ENCODE results near the gene ZIC4. TPM values are rescaled to one million over a fixed set of nuclear protein-coding genes. Genes with fewer than 3 reads are reported as not detected.

Gene ZIC4
- total and polyA plus RNA-seq, 2 of the 8 experiments (the other 6 are each of a cell fraction or from before 2014, with no cell fraction given): 0.03 to 0.13 TPM

DNA sequence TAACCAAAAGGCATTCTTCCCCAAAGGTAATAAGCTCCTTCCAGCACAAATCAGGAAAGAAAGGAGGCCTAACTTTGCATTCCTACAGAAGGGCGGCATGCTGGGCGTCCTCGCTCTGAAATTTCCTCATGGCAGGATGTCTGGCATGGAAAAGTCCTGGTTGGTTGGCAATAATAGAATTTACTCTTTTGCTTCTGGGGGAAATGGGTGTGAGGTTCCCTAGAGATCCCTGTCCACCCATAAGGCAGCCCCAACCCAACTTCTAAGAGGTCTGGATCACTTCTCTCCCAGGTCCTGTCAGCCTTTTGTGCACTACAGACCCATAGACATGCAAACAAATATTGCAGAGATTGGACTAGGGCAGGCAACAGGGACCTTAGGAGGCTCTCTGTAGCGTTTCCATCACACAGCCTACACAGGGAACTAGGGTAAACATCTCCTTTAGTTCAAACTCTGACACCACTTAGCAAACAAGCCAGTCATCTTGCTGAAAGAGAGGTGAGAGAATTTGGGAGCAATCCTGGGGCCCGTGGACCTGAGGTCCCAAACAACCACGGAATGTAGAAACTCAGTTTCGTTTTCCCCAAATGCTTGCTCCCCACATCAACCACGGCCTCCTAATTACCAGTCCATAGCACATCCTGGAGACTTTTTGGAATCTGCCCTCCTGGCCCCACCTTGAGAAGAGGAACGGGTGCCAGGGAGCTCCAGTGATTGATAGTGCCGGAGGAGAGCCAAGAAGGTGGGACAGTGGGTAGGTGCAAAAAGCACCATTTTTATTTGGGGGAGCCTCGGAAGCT lies 2.1 kb downstream of the ZIC4 start:
- 19% methylated on average over 11 of the region's 11 CpGs; no CpG with 5 or more reads in 1 of the 2 experiments for WGBS, 2 experiments (ENCODE audit: extremely low coverage in 1 of 2, insufficient coverage in 1 of 2, insufficient read length in 1 of 2, insufficient replicate concordance in 2 of 2, low coverage in 1 of 2, low lambda C conversion rate in 2 of 2, missing lambda C conversion rate in 1 of 2)
- no peak overlapping the region for H4K91ac ChIP-seq (replicated peaks; ENCODE audit: insufficient read length, low read length)
- no peak overlapping the region for H4K5ac ChIP-seq (ENCODE audit: insufficient read length, low read depth, low read length)
- CTCF ChIA-PET (ENCODE audit: partially characterized antibody): interaction anchor here (0.9 to 27.3 kb wide), 11 partner anchors 8 to 52 kb away, joined by 3 to 485 read pairs (median 7); no protein-coding TSS in a partner anchor
- peak overlapping the region in 2 of 4 experiments; percentile 26 to 40; a peak in 4 of 8 replicates for H3K4me3 ChIP-seq (ENCODE audit: extremely low read depth in 1 of 4, insufficient read depth in 2 of 4, low read depth in 3 of 4, low read length in 4 of 4)
- H3K18ac ChIP-seq (ENCODE audit: extremely low read depth, low read length): no peak overlapping the region; the same call in 1 of the 2 replicates
- H3K27me3 ChIP-seq (replicated peaks in 1 of 4; ENCODE audit: control insufficient read depth in 3 of 4, extremely low read depth in 1 of 4, insufficient read depth in 3 of 4, low read length in 3 of 4): peaks cover 46 to 87% (median 78%) of the 10 kb centered on the region in 4 experiments
- no peak overlapping the region for H2BK20ac ChIP-seq (ENCODE audit: low read length)
- no peak overlapping the region for H2AFZ ChIP-seq (ENCODE audit: low read length)
- no peaks in the 10 kb centered on the region for H3K79me1 ChIP-seq (ENCODE audit: low read depth, low read length)
- H3K23me2 ChIP-seq (ENCODE audit: low read depth, low read length): peaks cover 9% of the 10 kb centered on the region
- TF ChIP-seq RNF2 (IDR thresholded peaks at IDR 0.05; ENCODE audit: borderline replicate concordance, low read depth, low read length, missing control alignments, poor library complexity, severe bottlenecking) (peak; percentile 23), ZNF274 (IDR thresholded peaks at IDR 0.05; ENCODE audit: borderline replicate concordance, extremely low read depth, low read length) (no peak)
- no peak overlapping the region for H3K14ac ChIP-seq (ENCODE audit: insufficient read length)
- H3K27ac ChIP-seq (ENCODE audit: low read depth, low read length): no peak overlapping the region
- FAIRE-seq: no peak
- H3K9ac ChIP-seq (replicated peaks in 1 of 4; ENCODE audit: extremely low read depth in 1 of 4, low read depth in 3 of 4, low read length in 3 of 4): no peak overlapping the region; a peak in 1 of 7 replicates
- H2BK12ac ChIP-seq (ENCODE audit: low read depth, low read length): 0 out of 2 replicates have a peak overlapping the region, but pooled peaks have one; percentile 51
- POLR2A ChIA-PET (ENCODE audit: partially characterized antibody): interaction anchor here (1.5 to 3.5 kb wide), 2 partner anchors 12 to 26 kb away, joined by 9 to 24 read pairs; no protein-coding TSS in a partner anchor
- H3K4ac ChIP-seq (replicated peaks; ENCODE audit: insufficient read length, low read depth, low read length): no peak overlapping the region
- no peak overlapping the region for H3K56ac ChIP-seq (replicated peaks; ENCODE audit: insufficient read length, low read depth, low read length)
- peaks cover 21 to 38% (median 26%) of the 10 kb centered on the region in 4 experiments for H3K4me1 ChIP-seq (replicated peaks in 1 of 4; ENCODE audit: control insufficient read depth in 3 of 4, insufficient read depth in 4 of 4, low read length in 3 of 4)
- 0 out of 2 replicates have a peak overlapping the region, but pooled peaks have one; percentile 31 for H2BK15ac ChIP-seq (ENCODE audit: low read length)
- peak in 1 of 2 experiments; percentile 47 for DNase-seq (ENCODE audit: low read depth in 1 of 2, low spot score in 2 of 2)
- no peak overlapping the region for H3K23ac ChIP-seq (ENCODE audit: insufficient read length)
- no peak overlapping the region for H2BK120ac ChIP-seq (replicated peaks; ENCODE audit: low read depth, low read length)
- H3K4me2 ChIP-seq (ENCODE audit: insufficient read depth in 1 of 2, low read depth in 2 of 2, low read length in 2 of 2): peak overlapping the region; percentile 62 to 91
- H3K36me3 ChIP-seq (ENCODE audit: control insufficient read depth in 2 of 4, insufficient read depth in 4 of 4, low read length in 3 of 4): no peaks in the 10 kb centered on the region; a peak in 1 of 8 replicates
- no peak overlapping the region for H2AK5ac ChIP-seq (ENCODE audit: low read depth, low read length)
- H4K20me1 ChIP-seq (replicated peaks in 1 of 2; ENCODE audit: control insufficient read depth in 1 of 2, insufficient read depth in 2 of 2, low read length in 2 of 2): peaks cover 0 to 9% of the 10 kb centered on the region in 2 experiments
- H2BK5ac ChIP-seq (ENCODE audit: low read depth, low read length): no peak overlapping the region
- no peaks in the 10 kb centered on the region for H3K9me3 ChIP-seq (ENCODE audit: insufficient read depth in 2 of 2, low read depth in 1 of 2, low read length in 1 of 2)
- no peak overlapping the region for H4K8ac ChIP-seq (ENCODE audit: extremely low read depth, insufficient read depth, low read length)
- H3K79me2 ChIP-seq (ENCODE audit: control insufficient read depth in 1 of 2, insufficient read depth in 2 of 2, low read length in 2 of 2): no peaks in the 10 kb centered on the region

Data from H1 (cell line).